ENCODE measurements around the gene C9orf85.

The C9orf85 gene, protein sequence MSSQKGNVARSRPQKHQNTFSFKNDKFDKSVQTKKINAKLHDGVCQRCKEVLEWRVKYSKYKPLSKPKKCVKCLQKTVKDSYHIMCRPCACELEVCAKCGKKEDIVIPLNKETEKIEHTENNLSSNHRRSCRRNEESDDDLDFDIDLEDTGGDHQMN

DNA sequence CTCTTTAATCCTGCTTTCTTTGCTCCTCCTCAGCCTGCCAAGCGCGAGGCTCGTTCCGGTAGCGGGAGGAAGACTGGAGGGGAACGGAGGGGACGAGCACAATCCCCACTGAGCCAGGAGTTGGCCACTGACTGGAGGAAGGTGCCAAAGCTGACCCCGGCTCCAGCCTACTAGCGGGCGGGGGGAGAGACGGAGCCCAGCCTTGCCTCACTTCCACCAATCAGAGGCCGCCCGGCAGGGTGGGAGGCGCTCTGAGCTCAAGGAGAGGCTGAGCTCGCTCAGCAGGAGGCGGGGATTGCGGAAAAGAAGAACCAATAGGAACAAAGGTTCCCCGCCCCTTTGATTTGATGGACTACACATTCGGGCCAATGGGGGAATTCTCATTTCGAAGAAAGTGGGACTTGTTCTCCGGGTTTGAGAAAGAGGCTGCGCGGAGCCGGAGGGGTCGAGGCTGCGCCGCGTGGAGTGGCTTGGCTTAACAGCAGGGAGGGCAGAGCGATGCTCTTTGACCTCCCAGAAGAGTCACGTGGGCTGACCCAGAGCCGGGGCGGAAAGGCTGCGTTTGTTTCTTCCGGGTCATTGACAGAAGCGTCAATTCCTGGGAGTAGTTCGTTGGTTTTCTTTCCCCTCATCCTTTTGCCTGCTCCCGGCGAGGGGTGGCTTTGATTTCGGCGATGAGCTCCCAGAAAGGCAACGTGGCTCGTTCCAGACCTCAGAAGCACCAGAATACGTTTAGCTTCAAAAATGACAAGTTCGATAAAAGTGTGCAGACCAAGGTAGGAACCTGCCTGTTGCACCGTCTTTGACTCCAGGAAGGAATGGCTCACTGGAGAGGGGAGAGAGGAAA, at the start of gene C9orf85, which contains the start of gene ABHD17B:
Gene C9orf85, plus strand, starts transcription at position 579 of the 847 bp plus-strand sequence. Its CDS starts 96 bp downstream, at position 675.
Gene ABHD17B, minus strand, starts transcription at position 133 of the 847 bp plus-strand sequence. CDS start 36,113 bp downstream, outside the sequence.
- Histone ChIP-seq H3K4me1 (peaks cover 2% of the 10 kb centered on the region), H3K4me3 (peak within 1 kb of the TSS; percentile 75), H3K9me3 (no peaks in the 10 kb centered on the region), H3K27me3 (ENCODE audit: low read depth) (no peaks in the 10 kb centered on the region), H3K36me3 (replicated peaks) (peaks cover 1% of the 10 kb centered on the region)
- in situ Hi-C loops (cut with MboI; ENCODE audit: low sequenced_read_pairs) = no loop called here
- DNase-seq (ENCODE audit: low spot score in 2 of 2) = peak; percentile 99 to 100

DNA sequence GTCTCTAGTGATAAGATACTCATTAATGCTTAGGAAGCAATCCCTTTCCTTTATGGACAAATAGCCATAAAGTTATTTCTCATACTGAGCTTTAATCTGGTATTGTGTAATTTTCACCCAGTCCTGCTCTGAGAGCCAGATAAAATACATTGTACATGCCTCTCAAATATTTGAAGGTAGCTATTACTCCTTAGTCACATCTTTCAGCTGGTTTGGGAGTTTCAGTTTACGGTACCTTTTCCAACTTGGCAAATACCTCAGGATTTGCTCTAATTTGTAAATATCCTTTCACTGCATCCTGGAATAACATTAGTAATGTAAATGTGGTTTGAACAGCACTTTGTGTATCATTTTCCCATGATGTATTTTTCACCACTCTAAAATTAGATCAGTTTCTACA, 47.8 kb upstream of the C9orf85 start:
- DNase-seq (ENCODE audit: low spot score in 2 of 2) = no peak
- Histone ChIP-seq H3K36me3 (replicated peaks) (peaks cover 32% of the 10 kb centered on the region), H3K4me1 (no peaks in the 10 kb centered on the region), H3K4me3 (no peak overlapping the region), H3K9me3 (no peaks in the 10 kb centered on the region), H3K27me3 (ENCODE audit: low read depth) (no peaks in the 10 kb centered on the region)
- in situ Hi-C loops (cut with MboI; ENCODE audit: low sequenced_read_pairs) = no loop called here

DNA sequence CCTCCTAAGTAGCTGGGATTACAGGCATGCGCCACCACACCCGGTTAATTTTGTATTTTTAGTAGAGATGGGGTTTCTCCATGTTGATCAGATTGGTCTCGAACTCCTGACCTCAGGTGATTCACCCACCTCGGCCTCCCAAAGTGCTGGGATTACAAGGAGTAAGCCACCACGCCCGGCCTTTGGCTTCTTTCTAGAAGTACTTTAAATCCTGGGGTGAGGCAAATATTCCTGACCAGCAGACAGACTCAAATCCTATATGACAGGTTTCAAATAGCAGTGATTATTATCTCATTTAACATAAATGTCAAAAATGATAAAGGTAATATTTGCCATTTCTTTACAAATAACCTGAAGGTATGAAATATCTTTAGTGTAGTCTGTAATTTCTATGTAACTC, 36.1 kb upstream of the C9orf85 start:
- Histone ChIP-seq H3K27me3 (ENCODE audit: low read depth) (no peaks in the 10 kb centered on the region), H3K36me3 (replicated peaks) (peaks cover 5% of the 10 kb centered on the region), H3K4me3 (no peak overlapping the region), H3K9me3 (peaks cover 12% of the 10 kb centered on the region), H3K4me1 (no peaks in the 10 kb centered on the region)
- in situ Hi-C loops (cut with MboI; ENCODE audit: low sequenced_read_pairs) = no loop called here
- DNase-seq (ENCODE audit: low spot score in 2 of 2) = peak in 1 of 2 experiments; percentile 0

DNA sequence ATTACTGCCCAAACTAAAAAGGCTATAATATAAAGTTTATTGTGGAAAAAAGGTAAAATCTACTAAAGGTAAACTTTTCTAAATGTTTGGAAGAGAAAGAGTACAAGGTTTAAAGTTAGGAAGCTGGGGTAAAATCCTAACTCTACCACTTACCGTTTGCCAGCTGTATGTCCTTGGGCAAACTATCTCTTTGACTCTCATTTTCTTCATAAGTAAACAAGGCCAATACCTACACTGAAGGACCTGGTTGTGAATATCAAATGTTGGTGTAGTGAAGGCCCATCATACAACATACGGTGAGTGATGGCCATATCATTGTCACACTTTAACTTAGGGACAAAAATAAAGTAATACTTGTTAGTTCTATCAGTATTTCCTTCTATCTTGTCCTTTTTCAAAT, 35.3 kb upstream of the C9orf85 start:
- DNase-seq (ENCODE audit: low spot score in 2 of 2) = no peak
- H3K4me1 ChIP-seq = no peaks in the 10 kb centered on the region
- H3K4me3 ChIP-seq = no peak overlapping the region
- H3K9me3 ChIP-seq = peaks cover 12% of the 10 kb centered on the region
- peaks cover 5% of the 10 kb centered on the region for H3K36me3 ChIP-seq (replicated peaks)
- in situ Hi-C loops (cut with MboI; ENCODE audit: low sequenced_read_pairs) = no loop called here
- no peaks in the 10 kb centered on the region for H3K27me3 ChIP-seq (ENCODE audit: low read depth)

DNA sequence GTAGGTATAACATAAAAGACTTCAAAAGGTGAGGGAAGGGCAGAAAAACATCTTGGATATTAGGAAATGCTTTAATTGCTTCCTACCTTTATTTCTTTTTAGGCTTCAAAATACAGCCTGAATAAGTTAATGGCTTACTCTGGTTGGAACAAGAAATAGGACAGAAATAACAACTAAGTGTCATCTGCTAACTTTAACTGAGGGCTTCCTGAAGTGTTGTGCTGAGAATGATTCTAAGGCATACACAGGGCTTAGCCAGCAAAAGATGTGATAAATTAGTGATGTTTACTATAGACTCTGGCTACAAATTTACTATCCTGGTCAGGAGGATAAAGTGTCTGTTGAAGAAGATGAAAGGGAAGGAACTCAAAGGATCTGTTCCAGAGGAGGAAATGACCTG, 34.6 kb upstream of the C9orf85 start:
- Histone ChIP-seq H3K36me3 (replicated peaks) (peaks cover 5% of the 10 kb centered on the region), H3K27me3 (ENCODE audit: low read depth) (no peaks in the 10 kb centered on the region), H3K4me1 (no peaks in the 10 kb centered on the region), H3K9me3 (peaks cover 12% of the 10 kb centered on the region), H3K4me3 (no peak overlapping the region)
- no peak for DNase-seq (ENCODE audit: low spot score in 2 of 2)
- in situ Hi-C loops (cut with MboI; ENCODE audit: low sequenced_read_pairs) = no loop called here

DNA sequence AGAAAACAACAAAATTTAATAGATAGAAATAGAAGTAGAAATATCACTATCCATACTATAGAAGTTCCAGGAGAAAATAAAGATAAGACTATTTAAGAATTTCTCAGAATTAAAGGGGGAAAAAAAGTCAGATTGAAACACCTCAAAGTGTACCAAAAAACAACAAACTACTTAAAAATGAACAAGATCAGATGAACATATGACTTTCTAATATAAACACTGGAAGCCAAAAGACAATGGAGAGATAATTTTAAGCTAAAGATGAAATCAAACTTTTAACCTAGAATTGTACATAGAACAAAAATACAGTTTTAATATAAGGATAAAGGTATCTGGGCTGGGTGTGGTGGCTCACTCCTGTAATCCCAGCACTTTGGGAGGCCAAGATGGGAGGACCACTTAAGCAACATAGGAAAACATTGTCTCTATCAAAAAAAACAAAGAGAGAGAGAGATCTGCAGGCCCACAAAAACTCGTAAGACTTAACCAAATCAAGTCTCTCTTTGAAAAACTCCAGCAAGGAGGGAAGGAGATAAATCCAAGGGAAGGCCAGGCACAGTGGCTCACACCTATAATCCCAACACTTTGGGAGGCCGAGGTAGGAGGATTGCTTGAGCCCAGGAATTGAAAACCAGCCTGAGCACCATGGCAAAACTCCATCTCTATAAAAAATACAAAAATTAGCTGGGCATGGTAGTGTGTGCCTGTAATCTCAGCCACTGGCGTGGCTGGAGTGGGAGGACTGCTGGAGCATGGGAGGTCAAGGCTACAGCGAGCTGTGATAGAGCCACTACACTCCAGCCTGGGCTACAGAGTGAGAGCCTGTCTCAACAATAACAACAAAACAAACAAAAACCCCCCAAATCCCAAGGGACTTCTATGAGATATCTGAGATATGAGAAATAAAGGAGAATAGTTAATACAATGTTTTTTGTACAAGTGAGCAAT, 32.8 kb upstream of the C9orf85 start:
- Histone ChIP-seq H3K4me1 (no peaks in the 10 kb centered on the region), H3K27me3 (ENCODE audit: low read depth) (no peaks in the 10 kb centered on the region), H3K4me3 (no peak overlapping the region), H3K9me3 (peaks cover 17% of the 10 kb centered on the region), H3K36me3 (replicated peaks) (peaks cover 5% of the 10 kb centered on the region)
- no peak for DNase-seq (ENCODE audit: low spot score in 2 of 2)
- in situ Hi-C loops (cut with MboI; ENCODE audit: low sequenced_read_pairs) = no loop called here

DNA sequence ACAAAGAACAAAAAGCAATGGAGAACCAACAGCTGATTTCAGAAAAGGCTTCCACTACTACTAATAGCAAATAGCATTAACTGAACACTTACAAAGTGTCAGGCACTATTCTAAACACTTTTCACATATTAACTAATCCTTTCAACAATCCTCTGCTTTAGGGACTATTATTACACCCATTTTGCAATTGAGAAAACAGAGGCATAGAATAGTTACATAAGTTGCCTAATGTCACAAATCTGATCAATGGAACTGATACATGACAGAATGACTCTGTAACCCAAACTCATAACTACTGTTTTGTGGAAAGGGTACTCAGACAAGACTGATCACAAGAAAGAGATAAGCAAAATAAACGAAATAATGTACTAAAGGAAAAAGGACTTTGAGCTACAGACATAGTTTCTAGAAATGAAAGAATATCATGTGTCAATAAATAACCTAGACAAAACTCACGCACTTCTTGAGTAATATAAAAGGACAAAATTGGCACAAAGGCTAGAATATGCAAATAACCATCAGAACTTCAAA, 31.7 kb upstream of the C9orf85 start:
- Histone ChIP-seq H3K4me3 (no peak overlapping the region), H3K9me3 (peaks cover 25% of the 10 kb centered on the region), H3K27me3 (ENCODE audit: low read depth) (no peaks in the 10 kb centered on the region), H3K36me3 (replicated peaks) (peaks cover 5% of the 10 kb centered on the region), H3K4me1 (no peaks in the 10 kb centered on the region)
- in situ Hi-C loops (cut with MboI; ENCODE audit: low sequenced_read_pairs) = no loop called here
- DNase-seq (ENCODE audit: low spot score in 2 of 2) = no peak

DNA sequence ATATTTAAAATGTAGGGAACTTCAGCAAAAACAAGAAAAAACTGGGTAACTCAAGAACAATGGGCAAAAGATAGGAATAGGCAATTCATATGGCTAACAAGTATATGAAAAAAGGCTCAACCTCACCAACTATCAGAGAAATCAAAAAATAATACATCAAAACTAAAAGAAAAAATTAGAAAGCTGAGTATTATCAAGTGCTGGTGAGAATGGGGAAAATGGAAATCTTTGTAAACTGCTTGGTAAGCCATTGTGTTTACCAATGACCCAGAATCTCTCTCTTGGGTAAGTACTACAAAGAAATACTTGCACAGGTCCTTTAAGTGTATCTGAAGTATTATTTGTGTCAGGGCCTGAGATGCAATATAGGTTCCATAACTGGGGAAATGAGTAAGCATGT, 27.4 kb upstream of the C9orf85 start:
- Histone ChIP-seq H3K27me3 (ENCODE audit: low read depth) (no peaks in the 10 kb centered on the region), H3K9me3 (peaks cover 21% of the 10 kb centered on the region), H3K4me1 (peaks cover 5% of the 10 kb centered on the region), H3K4me3 (no peak overlapping the region), H3K36me3 (replicated peaks) (peaks cover 12% of the 10 kb centered on the region)
- no peak for DNase-seq (ENCODE audit: low spot score in 2 of 2)
- in situ Hi-C loops (cut with MboI; ENCODE audit: low sequenced_read_pairs) = no loop called here

DNA sequence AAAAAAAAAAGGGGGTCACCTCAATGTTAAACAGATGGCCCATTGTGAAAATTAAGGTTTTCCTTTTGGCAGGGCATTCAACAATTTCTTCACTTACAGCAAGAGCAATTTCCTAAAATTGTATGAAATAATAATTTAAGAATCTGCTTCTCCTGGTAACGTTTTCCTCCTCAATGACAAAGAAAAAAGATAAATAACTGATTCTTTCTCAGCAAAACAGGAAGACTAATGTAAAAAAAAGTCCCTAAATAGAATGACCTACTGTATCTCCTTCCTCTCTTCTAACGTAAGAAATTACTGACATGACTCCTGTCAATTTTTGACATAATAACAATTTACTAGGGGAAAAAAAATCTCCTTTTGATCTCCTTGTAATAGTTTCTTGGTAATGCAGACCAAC, 26.0 kb upstream of the C9orf85 start:
- peaks cover 12% of the 10 kb centered on the region for H3K36me3 ChIP-seq (replicated peaks)
- no peaks in the 10 kb centered on the region for H3K27me3 ChIP-seq (ENCODE audit: low read depth)
- H3K4me3 ChIP-seq = no peak overlapping the region
- peaks cover 15% of the 10 kb centered on the region for H3K9me3 ChIP-seq
- in situ Hi-C loops (cut with MboI; ENCODE audit: low sequenced_read_pairs) = no loop called here
- H3K4me1 ChIP-seq = peaks cover 5% of the 10 kb centered on the region
- no peak for DNase-seq (ENCODE audit: low spot score in 2 of 2)

DNA sequence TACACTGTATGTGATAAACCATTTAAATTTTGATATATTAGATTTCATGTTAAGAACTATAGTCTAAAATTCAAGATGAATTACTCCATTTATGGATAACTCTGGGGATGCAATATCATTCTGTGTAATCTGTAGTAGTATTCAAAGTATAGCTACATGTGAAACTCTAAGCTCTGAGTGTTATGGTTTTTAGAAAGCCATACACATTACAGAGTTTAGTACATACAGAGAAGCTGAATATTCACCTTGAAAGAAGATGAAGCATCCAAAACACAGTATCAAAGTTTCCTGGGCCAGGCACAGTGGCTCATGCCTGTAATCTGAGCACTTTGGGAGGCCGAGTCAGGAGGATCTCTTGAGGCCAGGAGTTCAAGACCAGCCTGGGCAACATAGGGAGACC, 25.4 kb upstream of the C9orf85 start:
- no peak overlapping the region for H3K4me3 ChIP-seq
- in situ Hi-C loops (cut with MboI; ENCODE audit: low sequenced_read_pairs) = no loop called here
- DNase-seq (ENCODE audit: low spot score in 2 of 2) = no peak
- H3K9me3 ChIP-seq = peaks cover 15% of the 10 kb centered on the region
- H3K36me3 ChIP-seq (replicated peaks) = peaks cover 12% of the 10 kb centered on the region
- H3K4me1 ChIP-seq = peaks cover 5% of the 10 kb centered on the region
- no peaks in the 10 kb centered on the region for H3K27me3 ChIP-seq (ENCODE audit: low read depth)

DNA sequence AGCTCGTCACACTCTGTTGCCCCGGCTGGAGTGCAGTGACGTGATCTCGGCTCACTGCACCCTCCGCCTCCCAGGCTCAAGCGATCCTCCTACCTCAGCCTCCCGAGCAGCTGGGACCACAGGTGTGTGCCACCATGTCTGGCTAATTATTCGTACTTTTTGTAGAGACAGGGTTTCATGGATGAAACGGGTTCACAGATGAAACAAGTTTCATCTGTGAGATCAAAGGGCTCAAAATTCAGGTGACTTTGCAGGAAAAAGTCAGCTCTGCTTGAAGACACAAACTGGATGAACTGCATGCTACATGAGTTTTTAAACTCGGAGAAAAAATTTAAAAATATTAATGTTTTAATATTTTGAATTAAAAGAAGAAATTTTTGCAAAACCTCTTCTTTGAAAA, 24.9 kb upstream of the C9orf85 start:
- Histone ChIP-seq H3K4me1 (peaks cover 6% of the 10 kb centered on the region), H3K27me3 (ENCODE audit: low read depth) (no peaks in the 10 kb centered on the region), H3K36me3 (replicated peaks) (peaks cover 12% of the 10 kb centered on the region), H3K9me3 (peaks cover 15% of the 10 kb centered on the region), H3K4me3 (no peak overlapping the region)
- in situ Hi-C loops (cut with MboI; ENCODE audit: low sequenced_read_pairs) = no loop called here
- no peak for DNase-seq (ENCODE audit: low spot score in 2 of 2)

DNA sequence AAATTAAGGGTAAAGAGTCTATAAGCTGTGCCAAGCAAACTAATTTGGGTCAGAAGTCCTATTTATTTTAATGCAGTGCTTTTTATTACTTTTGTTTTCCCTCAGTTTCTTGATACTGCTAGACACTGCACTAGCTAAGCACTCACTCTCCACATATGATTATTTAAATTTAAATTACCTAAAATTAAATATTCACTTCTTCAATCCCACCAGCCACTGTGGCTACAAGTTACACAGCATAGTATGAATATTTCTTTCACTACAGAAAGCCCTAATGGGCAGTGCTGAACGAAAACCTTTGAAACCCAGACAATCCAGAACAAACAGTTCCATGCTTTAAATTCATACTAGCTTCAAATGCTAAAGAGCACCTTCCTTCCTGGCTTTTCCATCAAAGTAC, 24.1 kb upstream of the C9orf85 start:
- peaks cover 12% of the 10 kb centered on the region for H3K36me3 ChIP-seq (replicated peaks)
- peak in 1 of 2 experiments; percentile 1 for DNase-seq (ENCODE audit: low spot score in 2 of 2)
- no peak overlapping the region for H3K4me3 ChIP-seq
- no peaks in the 10 kb centered on the region for H3K27me3 ChIP-seq (ENCODE audit: low read depth)
- in situ Hi-C loops (cut with MboI; ENCODE audit: low sequenced_read_pairs) = no loop called here
- peaks cover 15% of the 10 kb centered on the region for H3K9me3 ChIP-seq
- H3K4me1 ChIP-seq = peaks cover 10% of the 10 kb centered on the region

DNA sequence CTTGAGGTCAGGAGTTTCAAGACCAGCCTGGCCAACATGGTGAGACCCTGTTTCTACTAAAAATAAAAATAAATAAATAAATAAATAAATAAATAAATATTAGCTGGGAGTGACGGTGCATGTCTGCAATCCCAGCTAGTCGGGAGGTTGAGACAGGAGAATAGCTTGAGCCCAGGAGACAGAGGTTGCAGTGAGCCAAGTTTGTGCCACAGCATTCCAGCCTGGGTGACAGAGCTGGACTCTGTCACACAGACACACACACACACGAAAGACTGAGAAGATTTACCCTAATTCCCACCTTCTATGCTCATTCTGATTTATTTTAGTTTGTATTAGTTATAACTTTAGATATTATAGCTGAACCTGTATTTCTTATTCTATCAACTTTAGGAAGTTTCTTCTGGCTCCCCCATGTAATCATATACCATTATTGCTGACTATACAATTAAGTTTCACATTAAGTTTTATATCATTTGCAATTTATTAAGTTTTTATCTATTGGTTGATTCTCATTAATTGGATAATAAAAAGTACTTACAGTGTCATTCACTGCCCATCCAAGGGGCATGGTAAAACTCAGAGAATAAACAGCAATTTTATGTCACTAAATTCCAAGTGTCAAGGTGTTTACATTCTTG, 21.3 kb upstream of the C9orf85 start:
- Histone ChIP-seq H3K4me1 (peaks cover 10% of the 10 kb centered on the region), H3K4me3 (no peak overlapping the region)

More for the DNA sequence above, 21.3 kb upstream of the C9orf85 start:
- in situ Hi-C loops (cut with MboI; ENCODE audit: low sequenced_read_pairs) = no loop called here
- Histone ChIP-seq H3K36me3 (replicated peaks) (peaks cover 8% of the 10 kb centered on the region; the same call in 1 of the 2 replicates), H3K27me3 (ENCODE audit: low read depth) (no peaks in the 10 kb centered on the region), H3K9me3 (peaks cover 2% of the 10 kb centered on the region; the same call in 1 of the 2 replicates)
- peak in 1 of 2 experiments; percentile 1 for DNase-seq (ENCODE audit: low spot score in 2 of 2)

All from HAP-1 (cell line).